GM19193 (cell line): ENCODE data around the gene SLX4.

ENCODE experiments used
- POLR2A ChIP-seq: IDR thresholded peaks from 4 replicates; pipeline ENCODE4 v1.6.1; 2011; ENCODE audit not compliant: insufficient read depth, insufficient read length; ENCODE audit errors: extremely low read depth

Gene SLX4

GRCh38 chr16:3542601-3543373, 68.6 kb downstream of the SLX4 start:
- no peak for TF ChIP-seq POLR2A

- no peak for TF ChIP-seq POLR2A
Observed at GRCh38 chr16:3541527-3542155, 69.8 kb downstream of the SLX4 start.

- no peak for TF ChIP-seq POLR2A
Observed at GRCh38 chr16:3538222-3538621, 73.2 kb downstream of the SLX4 start.

GRCh38 chr16:3536851-3537250, 74.6 kb downstream of the SLX4 start:
- no peak for TF ChIP-seq POLR2A

- no peak for TF ChIP-seq POLR2A
Observed at GRCh38 chr16:3536271-3536731, 75.1 kb downstream of the SLX4 start.

- TF ChIP-seq POLR2A, result no peak
Observed at GRCh38 chr16:3534126-3534525, 77.3 kb downstream of the SLX4 start.

GRCh38 chr16:3532741-3533140, 78.7 kb downstream of the SLX4 start:
- no peak for TF ChIP-seq POLR2A
